Measurements from ENCODE around the gene EIF2S3.
"Not testable (repeated sequence)": the region's sequence is repeated elsewhere in the genome, so short reads cannot be mapped to it uniquely, and the experiment has no call there.

The EIF2S3 gene

GRCh38 chrX:24055043-24055356, 244 bp downstream of the EIF2S3 start:
- TF ChIP-seq CTCF (IDR thresholded peaks at IDR 0.05; ENCODE audit: low read length, missing control alignments) = no peak
- DNase-seq (ENCODE audit: low read depth) = no peak
- H3K4me3 ChIP-seq (replicated peaks; ENCODE audit: low read depth, low read length) = no peak overlapping the region

GRCh38 chrX:24063488-24063887, 8.7 kb downstream of the EIF2S3 start:
- DNase-seq (ENCODE audit: low read depth) = no peak
- no peak overlapping the region for H3K4me3 ChIP-seq (replicated peaks; ENCODE audit: low read depth, low read length)
- TF ChIP-seq CTCF (IDR thresholded peaks at IDR 0.05; ENCODE audit: low read length, missing control alignments) = no peak

- no peak for DNase-seq (ENCODE audit: low read depth)
- H3K4me3 ChIP-seq (replicated peaks; ENCODE audit: low read depth, low read length) = no peak overlapping the region
These were observed 15.1 kb downstream of the EIF2S3 start for GRCh38 chrX:24069877-24070276.

GRCh38 chrX:24079411-24079810, 24.7 kb downstream of the EIF2S3 start:
- DNase-seq (ENCODE audit: low read depth) = no peak
- no peak for TF ChIP-seq CTCF (IDR thresholded peaks at IDR 0.05; ENCODE audit: low read length, missing control alignments)
- no peak overlapping the region for H3K4me3 ChIP-seq (replicated peaks; ENCODE audit: low read depth, low read length)

More at GRCh38 chrX:24069877-24070276, 15.1 kb downstream of the EIF2S3 start:
- no peak for TF ChIP-seq CTCF (IDR thresholded peaks at IDR 0.05; ENCODE audit: low read length, missing control alignments)

GRCh38 chrX:24080245-24080644, 25.5 kb downstream of the EIF2S3 start:
- H3K4me3 ChIP-seq (replicated peaks; ENCODE audit: low read depth, low read length); DNase-seq (ENCODE audit: low read depth): not testable (repeated sequence)

- no peak overlapping the region for H3K4me3 ChIP-seq (replicated peaks; ENCODE audit: low read depth, low read length)
- no peak for DNase-seq (ENCODE audit: low read depth)
- no peak for TF ChIP-seq CTCF (IDR thresholded peaks at IDR 0.05; ENCODE audit: low read length, missing control alignments)
These were observed 25.9 kb downstream of the EIF2S3 start for GRCh38 chrX:24080704-24081103.

GRCh38 chrX:24081661-24082154, 27.0 kb downstream of the EIF2S3 start:
- H3K4me3 ChIP-seq (replicated peaks; ENCODE audit: low read depth, low read length) = no peak overlapping the region
- TF ChIP-seq CTCF (IDR thresholded peaks at IDR 0.05; ENCODE audit: low read length, missing control alignments) = peak; percentile 41
- DNase-seq (ENCODE audit: low read depth) = peak; percentile 69
